ENCODE measurements around the gene CFAP20DC. TPM values are rescaled to one million over a fixed set of nuclear protein-coding genes. Genes with fewer than 3 reads are reported as not detected.
"Not testable (repeated sequence)": the region's sequence is repeated elsewhere in the genome, so short reads cannot be mapped to it uniquely, and the experiment has no call there.

The CFAP20DC gene
- polyA plus RNA-seq, 1 experiment = 0.81 TPM

GRCh38 chr3:58707390-58707930 lies 342.4 kb downstream of the CFAP20DC start:
- H3K4me3 ChIP-seq (ENCODE audit: low read depth, low read length) = no peak overlapping the region
- TF ChIP-seq, protein P1, sequence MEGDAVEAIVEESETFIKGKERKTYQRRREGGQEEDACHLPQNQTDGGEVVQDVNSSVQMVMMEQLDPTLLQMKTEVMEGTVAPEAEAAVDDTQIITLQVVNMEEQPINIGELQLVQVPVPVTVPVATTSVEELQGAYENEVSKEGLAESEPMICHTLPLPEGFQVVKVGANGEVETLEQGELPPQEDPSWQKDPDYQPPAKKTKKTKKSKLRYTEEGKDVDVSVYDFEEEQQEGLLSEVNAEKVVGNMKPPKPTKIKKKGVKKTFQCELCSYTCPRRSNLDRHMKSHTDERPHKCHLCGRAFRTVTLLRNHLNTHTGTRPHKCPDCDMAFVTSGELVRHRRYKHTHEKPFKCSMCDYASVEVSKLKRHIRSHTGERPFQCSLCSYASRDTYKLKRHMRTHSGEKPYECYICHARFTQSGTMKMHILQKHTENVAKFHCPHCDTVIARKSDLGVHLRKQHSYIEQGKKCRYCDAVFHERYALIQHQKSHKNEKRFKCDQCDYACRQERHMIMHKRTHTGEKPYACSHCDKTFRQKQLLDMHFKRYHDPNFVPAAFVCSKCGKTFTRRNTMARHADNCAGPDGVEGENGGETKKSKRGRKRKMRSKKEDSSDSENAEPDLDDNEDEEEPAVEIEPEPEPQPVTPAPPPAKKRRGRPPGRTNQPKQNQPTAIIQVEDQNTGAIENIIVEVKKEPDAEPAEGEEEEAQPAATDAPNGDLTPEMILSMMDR (IDR thresholded peaks at IDR 0.05; ENCODE audit: insufficient read depth, low read depth, low read length) = no peak
- ChIA-PET CTCF (no interaction called here), POLR2A (no interaction called here)
- no peaks in the 10 kb centered on the region for H3K27me3 ChIP-seq (ENCODE audit: control insufficient read depth, insufficient read depth, low read length)
- H3K36me3 ChIP-seq (ENCODE audit: control insufficient read depth, insufficient read depth, low read length) = no peaks in the 10 kb centered on the region
- no peak for DNase-seq (ENCODE audit: low read depth)

GRCh38 chr3:58706395-58707167 lies 343.2 kb downstream of the CFAP20DC start:
- TF ChIP-seq, protein P1 (IDR thresholded peaks at IDR 0.05; ENCODE audit: insufficient read depth, low read depth, low read length) = no peak
- no peaks in the 10 kb centered on the region for H3K27me3 ChIP-seq (ENCODE audit: control insufficient read depth, insufficient read depth, low read length)
- ChIA-PET POLR2A (interaction anchor here (0.6 kb wide), 1 partner anchor 13 kb away, joined by 3 read pairs; no protein-coding TSS in a partner anchor), CTCF (no interaction called here)
- H3K36me3 ChIP-seq (ENCODE audit: control insufficient read depth, insufficient read depth, low read length) = no peaks in the 10 kb centered on the region
- no peak for DNase-seq (ENCODE audit: low read depth)
- H3K4me3 ChIP-seq (ENCODE audit: low read depth, low read length) = no peak overlapping the region

GRCh38 chr3:58704745-58705144 lies 345.1 kb downstream of the CFAP20DC start:
- Histone ChIP-seq H3K4me3 (ENCODE audit: low read depth, low read length) (no peak overlapping the region), H3K36me3 (ENCODE audit: control insufficient read depth, insufficient read depth, low read length) (no peaks in the 10 kb centered on the region), H3K27me3 (ENCODE audit: control insufficient read depth, insufficient read depth, low read length) (no peaks in the 10 kb centered on the region)
- ChIA-PET CTCF (no interaction called here), POLR2A (no interaction called here)
- no peak for DNase-seq (ENCODE audit: low read depth)
- TF ChIP-seq, protein P1 (IDR thresholded peaks at IDR 0.05; ENCODE audit: insufficient read depth, low read depth, low read length) = no peak

GRCh38 chr3:58704304-58704703 lies 345.5 kb downstream of the CFAP20DC start:
- CTCF ChIA-PET = not testable (repeated sequence)

DNA sequence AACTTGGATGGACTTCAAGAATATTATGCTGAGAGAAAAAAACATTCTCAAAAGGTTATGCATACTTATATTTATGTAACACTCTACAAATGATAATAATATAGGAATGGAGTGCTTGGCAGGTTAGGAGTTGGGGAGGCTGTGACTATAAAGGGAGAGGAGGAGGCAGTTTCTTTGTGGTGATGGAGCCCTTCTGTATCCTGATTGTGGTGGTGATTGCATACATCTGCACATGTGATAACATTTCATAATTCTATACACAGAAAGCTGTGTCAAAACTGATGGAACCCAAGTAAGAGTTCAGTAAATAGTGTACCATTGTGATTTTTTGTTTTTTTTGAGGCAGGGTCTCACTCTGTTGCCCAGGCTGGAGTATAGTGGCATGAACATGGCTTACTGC lies 351.6 kb downstream of the CFAP20DC start:
- no peaks in the 10 kb centered on the region for H3K36me3 ChIP-seq (ENCODE audit: control insufficient read depth, insufficient read depth, low read length)
- CTCF ChIA-PET = no interaction called here
- TF ChIP-seq, protein P1 (IDR thresholded peaks at IDR 0.05; ENCODE audit: insufficient read depth, low read depth, low read length) = no peak

More at GRCh38 chr3:58704304-58704703, 345.5 kb downstream of the CFAP20DC start:
- H3K27me3 ChIP-seq (ENCODE audit: control insufficient read depth, insufficient read depth, low read length); H3K4me3 ChIP-seq (ENCODE audit: low read depth, low read length); POLR2A ChIA-PET; H3K36me3 ChIP-seq (ENCODE audit: control insufficient read depth, insufficient read depth, low read length); DNase-seq (ENCODE audit: low read depth): not testable (repeated sequence)

More for the DNA sequence above, 351.6 kb downstream of the CFAP20DC start:
- H3K4me3 ChIP-seq (ENCODE audit: low read depth, low read length) = no peak overlapping the region
- POLR2A ChIA-PET = no interaction called here
- no peak for DNase-seq (ENCODE audit: low read depth)
- H3K27me3 ChIP-seq (ENCODE audit: control insufficient read depth, insufficient read depth, low read length) = no peaks in the 10 kb centered on the region
